ENCODE measurements around the gene NABP2. TPM values are rescaled to one million over a fixed set of nuclear protein-coding genes. Genes with fewer than 3 reads are reported as not detected.

NABP2 gene
- total and polyA plus RNA-seq, 3 donors from 2014 or later, result 27.5 to 40.8 (median 30.4) TPM

GRCh38 chr12:56253091-56253490 is 28.9 kb downstream of the NABP2 start:
- no peak overlapping the region for H3K4me3 ChIP-seq
- 96 to 100% methylated on average over 5 to 11 of the region's 11 CpGs for WGBS, 2 donors
- TF ChIP-seq POLR2A (IDR thresholded peaks at IDR 0.05), result no peak
- no peak for TF ChIP-seq CTCF (IDR thresholded peaks at IDR 0.05)
- DNase-seq, result no peak
- H3K36me3 ChIP-seq (ENCODE audit: low read depth, missing control alignments), result no peaks in the 10 kb centered on the region
- H3K4me1 ChIP-seq, result peaks cover 14% of the 10 kb centered on the region
- no peaks in the 10 kb centered on the region for H3K9me3 ChIP-seq
- H3K27ac ChIP-seq, result no peak overlapping the region
- intact Hi-C loops (cut with DNase I; ENCODE audit: low total_unique reads), result no loop called here
- no peaks in the 10 kb centered on the region for H3K27me3 ChIP-seq

DNA sequence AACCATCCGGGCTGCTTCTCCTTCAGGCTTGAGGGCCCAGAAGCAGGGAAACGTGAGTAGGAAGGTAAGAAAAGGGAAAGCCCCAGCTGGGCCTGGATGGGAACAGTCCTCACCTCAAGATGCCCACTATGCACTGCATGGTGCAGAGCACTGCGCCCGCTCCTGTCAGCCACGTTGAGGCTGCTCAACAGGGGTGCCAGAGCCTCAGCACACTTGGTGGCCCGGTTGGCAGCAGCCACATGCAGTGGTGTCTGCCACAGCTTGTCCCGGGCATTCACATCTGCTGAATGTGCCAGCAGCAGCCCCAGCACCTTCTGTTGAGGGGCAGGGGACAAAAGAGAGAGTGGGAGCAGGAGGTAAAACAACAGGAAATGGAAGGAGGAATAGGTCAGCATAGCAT is 31.5 kb downstream of the NABP2 start:
- H3K36me3 ChIP-seq (ENCODE audit: low read depth, missing control alignments), result no peaks in the 10 kb centered on the region
- H3K27me3 ChIP-seq, result no peaks in the 10 kb centered on the region
- WGBS, 2 donors, result 77 to 85% methylated on average over 7 of the region's 7 CpGs
- H3K4me1 ChIP-seq, result peaks cover 14% of the 10 kb centered on the region
- H3K4me3 ChIP-seq, result no peak overlapping the region
- no peaks in the 10 kb centered on the region for H3K9me3 ChIP-seq
- no peak overlapping the region for H3K27ac ChIP-seq
- TF ChIP-seq POLR2A (IDR thresholded peaks at IDR 0.05) (no peak), CTCF (IDR thresholded peaks at IDR 0.05) (no peak)
- intact Hi-C loops (cut with DNase I; ENCODE audit: low total_unique reads), result no loop called here
- DNase-seq, result no peak

DNA sequence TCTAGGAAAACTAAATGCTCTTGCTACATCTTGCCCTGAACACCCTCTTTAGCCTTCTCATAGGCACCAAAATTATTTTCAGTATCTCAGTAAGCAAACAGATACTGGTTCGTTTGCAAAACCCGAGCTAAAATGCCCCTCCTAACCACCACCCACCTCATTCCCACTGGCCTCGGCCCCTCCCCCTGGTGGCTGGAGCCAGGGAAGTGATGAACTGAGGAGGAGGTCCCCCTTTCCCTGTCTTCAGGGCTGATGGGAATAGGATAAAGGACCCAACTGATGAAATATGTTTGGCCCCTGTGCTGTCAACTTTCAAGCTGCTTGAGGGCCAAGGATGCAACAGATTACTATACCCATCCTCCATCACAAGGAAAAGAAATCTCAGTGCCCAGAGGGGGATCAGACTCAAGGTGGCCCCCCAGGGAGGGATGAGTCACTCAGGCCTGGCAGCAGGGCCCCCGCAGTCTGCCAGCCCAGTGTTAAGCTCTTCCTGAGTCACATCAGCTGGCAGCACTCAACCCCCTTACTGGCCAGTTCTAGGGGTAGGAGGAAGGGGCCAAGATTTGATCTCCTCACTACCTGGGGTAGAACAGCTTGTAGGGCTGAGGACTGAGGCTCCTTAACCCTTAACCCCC is 32.3 kb downstream of the NABP2 start:
- TF ChIP-seq POLR2A (IDR thresholded peaks at IDR 0.05) (no peak), CTCF (IDR thresholded peaks at IDR 0.05) (no peak)
- no peak overlapping the region for H3K27ac ChIP-seq
- no peaks in the 10 kb centered on the region for H3K36me3 ChIP-seq (ENCODE audit: low read depth, missing control alignments)

DNA sequence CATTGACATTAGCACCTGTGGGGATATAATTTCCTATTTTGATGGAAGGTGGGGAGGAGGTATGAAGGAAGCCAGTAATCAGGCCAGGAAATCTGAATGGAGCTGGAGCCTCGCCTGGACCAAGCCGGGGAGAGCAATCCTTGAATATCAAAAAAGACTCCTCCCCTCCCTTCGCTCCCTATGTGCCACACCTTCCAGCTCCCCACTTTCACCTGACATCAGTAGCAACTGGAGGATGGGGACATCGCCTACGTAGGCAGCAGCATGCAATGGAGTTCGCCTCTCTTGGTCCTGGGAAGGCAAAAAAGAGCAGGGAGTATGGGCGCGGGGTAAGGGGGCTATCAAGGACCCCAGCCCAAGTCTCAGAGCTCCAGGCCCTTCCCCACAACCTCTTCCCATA is 32.9 kb downstream of the NABP2 start:
- peak overlapping the region in 1 of 2 donors; percentile 92 for H3K27ac ChIP-seq
- WGBS, 2 donors, result 34 to 35% methylated on average over 8 of the region's 8 CpGs

More for the DNA sequence above, 32.3 kb downstream of the NABP2 start:
- intact Hi-C loops (cut with DNase I; ENCODE audit: low total_unique reads), result no loop called here
- Histone ChIP-seq H3K4me3 (no peak overlapping the region), H3K4me1 (peaks cover 14% of the 10 kb centered on the region), H3K9me3 (no peaks in the 10 kb centered on the region), H3K27me3 (no peaks in the 10 kb centered on the region)
- no peak for DNase-seq
- WGBS, 2 donors, result 41 to 44% methylated on average over 4 of the region's 4 CpGs

More for the DNA sequence above, 32.9 kb downstream of the NABP2 start:
- DNase-seq, result no peak
- peaks cover 14% of the 10 kb centered on the region for H3K4me1 ChIP-seq
- H3K9me3 ChIP-seq, result no peaks in the 10 kb centered on the region
- peak overlapping the region; percentile 87 to 93 for H3K4me3 ChIP-seq
- no peaks in the 10 kb centered on the region for H3K36me3 ChIP-seq (ENCODE audit: low read depth, missing control alignments)
- no peak for TF ChIP-seq POLR2A (IDR thresholded peaks at IDR 0.05)
- TF ChIP-seq CTCF (IDR thresholded peaks at IDR 0.05), result no peak
- intact Hi-C loops (cut with DNase I; ENCODE audit: low total_unique reads), result no loop called here
- H3K27me3 ChIP-seq, result no peaks in the 10 kb centered on the region

Data from testis (tissue), 3 donors.